Hematopoietic multipotent progenitor cell (in vitro differentiated cells): ENCODE results near the gene GLRX. TPM values are rescaled to one million over a fixed set of nuclear protein-coding genes. Genes with fewer than 3 reads are reported as not detected.
A peak's percentile ranks its signal among the peaks of the same experiment; 100 is the strongest.
"Not testable (repeated sequence)": the region's sequence is repeated elsewhere in the genome, so short reads cannot be mapped to it uniquely, and the experiment has no call there.

Experiments used
- DNase-seq, 3 donors: peaks; one replicate each; pipeline ENCODE4 v3.0.0-alpha.2; 2011 to 2015; ENCODE audit warnings: low read depth in 2 of 3, low spot score in 2 of 3
- total RNA-seq: library from RNA; depleted of rRNA; stranded (reverse); fragments of >200 nt; gene quantifications from one replicate; pipeline ENCODE4 v1.2.3, GENCODE V29; 2012

GLRX gene
- total RNA-seq, 1 donor = 19.9 TPM

- DNase-seq = not testable (repeated sequence)
Measured at GRCh38 chr5:95811126-95811423, 11.5 kb downstream of the GLRX start.

GRCh38 chr5:95810305-95811125 is 12.0 kb downstream of the GLRX start:
- DNase-seq = peak in 1 of 3 donors; percentile 38

- DNase-seq = no peak
Measured at GRCh38 chr5:95809414-95809960, 13.0 kb downstream of the GLRX start.

GRCh38 chr5:95808686-95809413 is 13.7 kb downstream of the GLRX start:
- peak; percentile 68 to 95 (median 88) for DNase-seq

GRCh38 chr5:95808013-95808685 is 14.4 kb downstream of the GLRX start:
- no peak for DNase-seq

- no peak for DNase-seq
Measured at GRCh38 chr5:95806687-95807086, 15.8 kb downstream of the GLRX start.

GRCh38 chr5:95804736-95805539 is 17.6 kb downstream of the GLRX start:
- DNase-seq = no peak

- no peak for DNase-seq
Measured at GRCh38 chr5:95803271-95804148, 19.0 kb downstream of the GLRX start.

- DNase-seq = no peak
Measured at GRCh38 chr5:95801961-95802360, 20.6 kb downstream of the GLRX start.

GRCh38 chr5:95801532-95801931 is 21.0 kb downstream of the GLRX start:
- DNase-seq = no peak

GRCh38 chr5:95800553-95800952 is 22.0 kb downstream of the GLRX start:
- DNase-seq = no peak

- no peak for DNase-seq
Measured at GRCh38 chr5:95799191-95799835, 23.2 kb downstream of the GLRX start.

GRCh38 chr5:95798545-95798944 is 24.0 kb downstream of the GLRX start:
- DNase-seq = no peak

GRCh38 chr5:95798048-95798447 is 24.5 kb downstream of the GLRX start:
- DNase-seq = no peak

GRCh38 chr5:95797301-95797700 is 25.2 kb downstream of the GLRX start:
- no peak for DNase-seq

- no peak for DNase-seq
Measured at GRCh38 chr5:95794070-95794516, 28.4 kb downstream of the GLRX start.

GRCh38 chr5:95791751-95792150 is 30.8 kb downstream of the GLRX start:
- no peak for DNase-seq

- DNase-seq = no peak
Measured at GRCh38 chr5:95788493-95788892, 34.0 kb downstream of the GLRX start.

- no peak for DNase-seq
Measured at GRCh38 chr5:95786821-95787418, 35.6 kb downstream of the GLRX start.
